GM12878 (cell line): Measurements from ENCODE around the gene BCL2. TPM values are rescaled to one million over a fixed set of nuclear protein-coding genes. Genes with fewer than 3 reads are reported as not detected.
A peak's percentile ranks its signal among the peaks of the same experiment; 100 is the strongest.

ENCODE experiments used
- ATF2 ChIP-seq: IDR thresholded peaks from 2 replicates; pipeline ENCODE4 v1.6.1; 2012; ENCODE audit warnings: low read length, inconsistent platforms
- BACH1 ChIP-seq: fragments of 450-650 bp; IDR thresholded peaks from 2 replicates; pipeline ENCODE4 v1.6.1; 2017; ENCODE audit warnings: mild to moderate bottlenecking, borderline replicate concordance
- BHLHE40 ChIP-seq, 2 experiments: fragments of 450-650 bp in 1 of 2; IDR thresholded peaks; 2 replicates each; pipeline ENCODE4 v1.6.1; 2011 to 2017; ENCODE audit warnings: low read depth in 2 of 2, borderline replicate concordance in 1 of 2, improper control_type of control experiment in 1 of 2, low read length in 1 of 2, mild to moderate bottlenecking in 1 of 2
- CBX3 ChIP-seq: fragments of 200-600 bp; sonication (generic); IDR thresholded peaks from 2 replicates; pipeline ENCODE4 v1.6.1; 2016; ENCODE audit warnings: low read depth, borderline replicate concordance
- CREB1 ChIP-seq: IDR thresholded peaks from 2 replicates; pipeline ENCODE4 v1.6.1; 2012; ENCODE audit warnings: low read depth, mild to moderate bottlenecking, inconsistent platforms
- ETV6 ChIP-seq, 2 experiments: fragments of 450-650 bp in 1 of 2; IDR thresholded peaks in 1 of 2; conservative IDR thresholded peaks in 1 of 2; 2 replicates each; pipeline ENCODE4 v1.6.1; 2014; ENCODE audit warnings: antibody characterized with exemption in 1 of 2, borderline replicate concordance in 1 of 2, low read depth in 1 of 2, mild to moderate bottlenecking in 1 of 2, moderate library complexity in 1 of 2
- IKZF1 ChIP-seq: fragments of 450-650 bp; conservative IDR thresholded peaks from 2 replicates; pipeline ENCODE4 v1.6.1; 2017; ENCODE audit warnings: antibody characterized with exemption, mild to moderate bottlenecking
- IRF3 ChIP-seq: fragments of 450-650 bp; IDR thresholded peaks from 2 replicates; pipeline ENCODE4 v1.6.1; 2014; ENCODE audit warnings: mild to moderate bottlenecking
- MEF2B ChIP-seq: fragments of 450-650 bp; IDR thresholded peaks from 2 replicates; pipeline ENCODE4 v1.6.1; 2018; ENCODE audit warnings: mild to moderate bottlenecking, moderate library complexity; ENCODE audit not compliant: partially characterized antibody, poor library complexity, severe bottlenecking
- MTA2 ChIP-seq: fragments of 450-650 bp; IDR thresholded peaks from 2 replicates; pipeline ENCODE4 v1.6.1; 2016; ENCODE audit warnings: low read depth, mild to moderate bottlenecking, moderate library complexity
- RAD51 ChIP-seq: fragments of 450-650 bp; IDR thresholded peaks from 2 replicates; pipeline ENCODE4 v1.6.1; 2016; ENCODE audit warnings: moderate library complexity, mild to moderate bottlenecking, inconsistent platforms
- SKIL ChIP-seq: fragments of 450-650 bp; IDR thresholded peaks from 2 replicates; pipeline ENCODE4 v1.6.1; 2017; ENCODE audit warnings: mild to moderate bottlenecking, low read depth, inconsistent platforms; ENCODE audit not compliant: poor library complexity, severe bottlenecking
- SMAD1 ChIP-seq: fragments of 450-650 bp; IDR thresholded peaks from 2 replicates; pipeline ENCODE4 v1.6.1; 2018; ENCODE audit warnings: mild to moderate bottlenecking, low read depth; ENCODE audit not compliant: partially characterized antibody
- ZNF384 ChIP-seq: IDR thresholded peaks from 2 replicates; pipeline ENCODE4 v1.6.1; 2012; ENCODE audit warnings: low read depth, mild to moderate bottlenecking, low read length, improper control_type of control experiment, borderline replicate concordance
- ZNF687 ChIP-seq: fragments of 450-650 bp; IDR thresholded peaks from 2 replicates; pipeline ENCODE4 v1.6.1; 2017; ENCODE audit warnings: mild to moderate bottlenecking, moderate library complexity
- polyA plus RNA-seq, 11 experiments: library from polyadenylated mRNA; depleted of rRNA in 4 of 11; unstranded in 6 of 11; stranded (reverse) in 5 of 11; fragments of >200 nt; fragmentation: Nextera tagmentation in 4 of 11; fragmentation: Illumina TruSeq in 1 of 11; extraction: Ambion mirVana in 4 of 11; extraction: Trizol in 1 of 11; gene quantifications; 1 replicate in 1 of 11; 2 replicates in 10 of 11; pipeline versions ENCODE4 v1.2.1 to v1.2.3, GENCODE V29; 2011 to 2016; ENCODE audit warnings: inconsistent platforms in 2 of 11, missing spikeins in 2 of 11, low read depth in 1 of 11
- total RNA-seq, 4 experiments: library from RNA; depleted of rRNA in 3 of 4; stranded (reverse); fragments of >200 nt in 3 of 4; fragmentation: Illumina TruSeq in 1 of 4; extraction: Trizol in 1 of 4; gene quantifications; 2 replicates each; pipeline versions ENCODE4 v1.2.1 to v1.2.3, GENCODE V29; 2013 to 2021
- TF ChIP-seq, protein P1 (sequence below): fragments of 450-650 bp; IDR thresholded peaks from 2 replicates; pipeline ENCODE4 v1.6.1; 2018; ENCODE audit warnings: mild to moderate bottlenecking, low read depth, moderate library complexity; ENCODE audit not compliant: partially characterized antibody

Gene BCL2
- total and polyA plus RNA-seq, 10 of the 15 experiments (the other 5 are each of a cell fraction or from before 2014, with no cell fraction given): 4.1 to 47.8 (median 19.3) TPM

GRCh38 chr18:63078471-63078870 is 241.1 kb downstream of the BCL2 start (continued):
- TF ChIP-seq SKIL: peak; percentile 94
- TF ChIP-seq IRF3: no peak
- no peak for TF ChIP-seq CBX3
- peak; percentile 98 for TF ChIP-seq MTA2
- peak in 1 of 2 experiments; percentile 89; a peak in 2 of 4 replicates for TF ChIP-seq ETV6 (conservative IDR thresholded peaks at IDR 0.05 in 1 of 2, IDR thresholded peaks at IDR 0.05 in 1 of 2; ENCODE audit: borderline replicate concordance in 1 of 2, low read depth in 1 of 2)
- peak; percentile 73 to 74; a peak in 2 of 4 replicates for TF ChIP-seq BHLHE40 (IDR thresholded peaks at IDR 0.05; ENCODE audit: borderline replicate concordance in 1 of 2, low read depth in 2 of 2, low read length in 1 of 2)
- no peak for TF ChIP-seq ZNF384
- peak; percentile 45; the same call in 1 of the 2 replicates for TF ChIP-seq ZNF687
- TF ChIP-seq, protein P1, sequence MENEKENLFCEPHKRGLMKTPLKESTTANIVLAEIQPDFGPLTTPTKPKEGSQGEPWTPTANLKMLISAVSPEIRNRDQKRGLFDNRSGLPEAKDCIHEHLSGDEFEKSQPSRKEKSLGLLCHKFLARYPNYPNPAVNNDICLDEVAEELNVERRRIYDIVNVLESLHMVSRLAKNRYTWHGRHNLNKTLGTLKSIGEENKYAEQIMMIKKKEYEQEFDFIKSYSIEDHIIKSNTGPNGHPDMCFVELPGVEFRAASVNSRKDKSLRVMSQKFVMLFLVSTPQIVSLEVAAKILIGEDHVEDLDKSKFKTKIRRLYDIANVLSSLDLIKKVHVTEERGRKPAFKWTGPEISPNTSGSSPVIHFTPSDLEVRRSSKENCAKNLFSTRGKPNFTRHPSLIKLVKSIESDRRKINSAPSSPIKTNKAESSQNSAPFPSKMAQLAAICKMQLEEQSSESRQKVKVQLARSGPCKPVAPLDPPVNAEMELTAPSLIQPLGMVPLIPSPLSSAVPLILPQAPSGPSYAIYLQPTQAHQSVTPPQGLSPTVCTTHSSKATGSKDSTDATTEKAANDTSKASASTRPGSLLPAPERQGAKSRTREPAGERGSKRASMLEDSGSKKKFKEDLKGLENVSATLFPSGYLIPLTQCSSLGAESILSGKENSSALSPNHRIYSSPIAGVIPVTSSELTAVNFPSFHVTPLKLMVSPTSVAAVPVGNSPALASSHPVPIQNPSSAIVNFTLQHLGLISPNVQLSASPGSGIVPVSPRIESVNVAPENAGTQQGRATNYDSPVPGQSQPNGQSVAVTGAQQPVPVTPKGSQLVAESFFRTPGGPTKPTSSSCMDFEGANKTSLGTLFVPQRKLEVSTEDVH: no peak
- TF ChIP-seq MEF2B: peak; percentile 99
- peak; percentile 62 for TF ChIP-seq SMAD1
- TF ChIP-seq ATF2: peak; percentile 98
- peak; percentile 91 for TF ChIP-seq RAD51
- TF ChIP-seq CREB1: peak; percentile 72
- peak; percentile 92; the same call in 1 of the 2 replicates for TF ChIP-seq BACH1
- TF ChIP-seq IKZF1: peak; percentile 90
